Mammary epithelial cell (primary cell): ENCODE results near the gene RXFP3.

Experiments
- CTCF ChIP-seq, 2 donors: IDR thresholded peaks in 1 of 2; conservative IDR thresholded peaks in 1 of 2; 2 replicates each; pipeline ENCODE4 v1.5.1; 2011 to 2012; ENCODE audit warnings: inconsistent platforms in 2 of 2, low read length in 2 of 2, mild to moderate bottlenecking in 2 of 2, control low read depth in 1 of 2, low read depth in 1 of 2; ENCODE audit not compliant: insufficient read depth in 1 of 2; ENCODE audit errors: extremely low read depth in 1 of 2
- EZH2 ChIP-seq: IDR thresholded peaks from 2 replicates; pipeline ENCODE4 v1.6.1; 2012; ENCODE audit warnings: low read length, inconsistent platforms, borderline replicate concordance

GRCh38 chr5:33957577-33958150 lies 21.5 kb downstream of the RXFP3 start:
- TF ChIP-seq CTCF (conservative IDR thresholded peaks at IDR 0.05 in 1 of 2, IDR thresholded peaks at IDR 0.05 in 1 of 2; ENCODE audit: extremely low read depth in 1 of 2, insufficient read depth in 1 of 2, low read depth in 1 of 2, low read length in 2 of 2), result no peak
- TF ChIP-seq EZH2, result no peak
